MCF 10A (cell line): Measurements from ENCODE around the gene BRD1. TPM values are rescaled to one million over a fixed set of nuclear protein-coding genes. Genes with fewer than 3 reads are reported as not detected.

Experiments used
- BruUV-seq: library from RNA; stranded (reverse); fragments of 400-500 nt; replicated peaks from 2 replicates; lab custom pipeline; 2021; lab: Mats Ljungman, UMichigan
- CTCF ChIA-PET: fragments of 300-600 bp; sonication (Branson Sonifier 250); formaldehyde crosslinking; extraction: SDS; loops from one replicate; lab custom pipeline; 2021; ENCODE audit warnings: antibody characterized with exemption, inconsistent platforms; lab: Yijun Ruan, JAX
- POLR2A ChIA-PET: fragments of 300-600, 350-650 bp; sonication (Branson Sonifier 250); formaldehyde crosslinking; extraction: SDS; loops from one replicate; lab custom pipeline; 2020; ENCODE audit warnings: antibody characterized with exemption, inconsistent platforms; lab: Yijun Ruan, JAX
- DNase-seq: peaks from one replicate; pipeline ENCODE4 v3.0.0-alpha.2; 2018; ENCODE audit not compliant: unreplicated experiment
- H3K27ac Mint-ChIP-seq: one replicate; pipeline ENCODE4 v1.8.0; 2022; ENCODE audit warnings: mild to moderate bottlenecking, low read depth, mixed read lengths; ENCODE audit not compliant: unreplicated experiment
- H3K27me3 Mint-ChIP-seq: one replicate; pipeline ENCODE4 v1.8.0; 2022; ENCODE audit warnings: mixed read lengths; ENCODE audit not compliant: insufficient read depth, unreplicated experiment
- H3K36me3 Mint-ChIP-seq: one replicate; pipeline ENCODE4 v1.8.0; 2022; ENCODE audit warnings: mild to moderate bottlenecking, moderate library complexity, mixed read lengths; ENCODE audit not compliant: insufficient read depth, unreplicated experiment
- H3K4me1 Mint-ChIP-seq: one replicate; pipeline ENCODE4 v1.8.0; 2022; ENCODE audit warnings: mixed read lengths; ENCODE audit not compliant: insufficient read depth, unreplicated experiment
- H3K4me3 Mint-ChIP-seq: one replicate; pipeline ENCODE4 v1.8.0; 2022; ENCODE audit warnings: mild to moderate bottlenecking, moderate library complexity, mixed read lengths; ENCODE audit not compliant: unreplicated experiment
- H3K9me3 Mint-ChIP-seq: one replicate; pipeline ENCODE4 v1.8.0; 2022; ENCODE audit warnings: mixed read lengths; ENCODE audit not compliant: unreplicated experiment
- intact Hi-C: fragments of 100-400 bp; cut with micrococcal nuclease; formaldehyde crosslinking; loops from 2 replicates; pipeline ENCODE4 v1.14.1; 2022
- total RNA-seq: library from RNA; stranded (reverse); gene quantifications from 2 replicates; pipeline ENCODE4 v1.2.3, GENCODE V29; 2022
- TF ChIP-seq, protein P1 (sequence below): fragments of 200-600 bp; IDR thresholded peaks from one replicate; pipeline ENCODE4 v1.8.0; 2022; ENCODE audit warnings: antibody characterized with exemption, mild to moderate bottlenecking; ENCODE audit not compliant: unreplicated experiment

BRD1 gene
- total RNA-seq, 1 experiment from 2014 or later = 48.1 TPM

DNA sequence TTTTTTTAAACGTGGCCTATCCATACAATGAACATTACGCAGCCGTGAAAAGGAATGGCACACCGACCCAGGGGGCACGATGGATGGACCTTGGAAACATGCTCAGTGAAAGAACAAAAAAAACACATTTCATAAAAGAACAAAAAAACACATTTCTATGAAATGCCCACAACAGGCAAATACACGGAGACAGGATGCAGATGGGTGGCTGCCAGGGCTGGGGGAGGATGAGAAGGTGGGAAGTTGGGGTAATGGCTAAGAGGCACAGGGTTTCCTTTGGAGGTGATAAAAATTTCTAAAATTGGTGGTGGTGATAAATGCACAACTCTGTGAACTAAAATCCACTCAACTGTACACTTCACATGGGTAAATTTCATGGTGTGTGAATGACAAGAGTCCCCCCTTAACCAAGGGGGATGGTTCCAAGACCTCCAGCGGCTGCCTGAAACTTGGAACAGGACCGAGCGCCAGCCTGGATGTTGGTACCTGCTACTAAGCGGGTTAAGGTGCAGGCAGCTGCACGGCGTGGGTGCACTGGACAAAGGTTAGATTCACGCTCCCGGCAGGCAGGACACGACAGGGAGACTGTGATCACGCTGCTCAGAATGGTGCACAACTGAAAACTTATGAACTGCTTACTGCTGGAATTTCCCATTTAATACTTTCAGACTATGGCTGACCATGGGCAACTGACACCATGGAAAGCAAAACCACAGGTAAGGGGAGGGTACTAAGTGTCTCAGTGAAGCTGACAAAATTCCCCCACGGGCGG is 16.5 kb downstream of the BRD1 start:
- Mint-ChIP-seq H3K27ac (no peak overlapping the region), H3K36me3 (peaks cover 66% of the 10 kb centered on the region), H3K4me1 (peaks cover 13% of the 10 kb centered on the region), H3K4me3 (no peak overlapping the region), H3K27me3 (no peaks in the 10 kb centered on the region), H3K9me3 (no peaks in the 10 kb centered on the region)
- intact Hi-C loops = no loop called here
- no peak for DNase-seq
- POLR2A ChIA-PET = no interaction called here
- no TSS peak for BruUV-seq
- TF ChIP-seq, protein P1, sequence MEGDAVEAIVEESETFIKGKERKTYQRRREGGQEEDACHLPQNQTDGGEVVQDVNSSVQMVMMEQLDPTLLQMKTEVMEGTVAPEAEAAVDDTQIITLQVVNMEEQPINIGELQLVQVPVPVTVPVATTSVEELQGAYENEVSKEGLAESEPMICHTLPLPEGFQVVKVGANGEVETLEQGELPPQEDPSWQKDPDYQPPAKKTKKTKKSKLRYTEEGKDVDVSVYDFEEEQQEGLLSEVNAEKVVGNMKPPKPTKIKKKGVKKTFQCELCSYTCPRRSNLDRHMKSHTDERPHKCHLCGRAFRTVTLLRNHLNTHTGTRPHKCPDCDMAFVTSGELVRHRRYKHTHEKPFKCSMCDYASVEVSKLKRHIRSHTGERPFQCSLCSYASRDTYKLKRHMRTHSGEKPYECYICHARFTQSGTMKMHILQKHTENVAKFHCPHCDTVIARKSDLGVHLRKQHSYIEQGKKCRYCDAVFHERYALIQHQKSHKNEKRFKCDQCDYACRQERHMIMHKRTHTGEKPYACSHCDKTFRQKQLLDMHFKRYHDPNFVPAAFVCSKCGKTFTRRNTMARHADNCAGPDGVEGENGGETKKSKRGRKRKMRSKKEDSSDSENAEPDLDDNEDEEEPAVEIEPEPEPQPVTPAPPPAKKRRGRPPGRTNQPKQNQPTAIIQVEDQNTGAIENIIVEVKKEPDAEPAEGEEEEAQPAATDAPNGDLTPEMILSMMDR = no peak
- CTCF ChIA-PET = interaction anchor here (0.8 to 1.2 kb wide), 2 partner anchors 45 to 219 kb away, joined by 3 to 5 read pairs; no protein-coding TSS in a partner anchor

DNA sequence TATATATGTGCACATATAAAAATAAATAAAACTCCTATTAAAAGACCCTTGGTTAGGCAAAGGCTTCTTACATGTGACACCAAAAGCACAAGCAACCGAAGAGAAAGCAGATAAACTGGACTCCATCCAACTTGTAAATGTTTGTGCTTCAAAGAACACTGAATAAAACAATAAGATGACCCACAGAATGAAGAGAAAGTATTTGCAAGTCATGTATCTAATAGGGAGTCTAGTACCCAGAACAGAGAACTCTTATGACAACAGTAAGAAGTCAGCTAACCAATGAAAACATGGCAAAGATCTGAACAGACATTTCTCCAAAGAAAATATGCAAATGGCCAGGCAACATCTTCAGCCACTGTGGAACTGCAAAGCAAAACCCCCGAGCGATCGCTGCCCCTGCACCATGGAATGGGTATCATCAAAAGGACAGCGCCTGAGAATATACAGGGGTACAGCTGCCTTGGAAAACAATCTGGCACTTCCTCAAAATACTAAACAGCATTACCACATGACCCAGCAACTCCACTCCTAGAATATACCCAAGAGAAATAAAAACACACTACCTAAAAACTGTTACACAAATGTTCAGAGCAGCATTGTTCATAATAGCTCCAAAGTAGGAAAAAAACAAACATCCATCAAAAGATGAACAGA is 17.2 kb downstream of the BRD1 start:
- H3K27ac Mint-ChIP-seq = peak overlapping the region; percentile 3
- H3K27me3 Mint-ChIP-seq = no peaks in the 10 kb centered on the region
- H3K4me1 Mint-ChIP-seq = peaks cover 13% of the 10 kb centered on the region
- H3K9me3 Mint-ChIP-seq = no peaks in the 10 kb centered on the region
- no TSS peak for BruUV-seq
- ChIA-PET CTCF (interaction anchor here (1.2 kb wide), 1 partner anchor 220 kb away, joined by 5 read pairs; no protein-coding TSS in a partner anchor), POLR2A (no interaction called here)
- no peak overlapping the region for H3K4me3 Mint-ChIP-seq
- no peak for DNase-seq
- TF ChIP-seq, protein P1 = no peak
- intact Hi-C loops = no loop called here
- H3K36me3 Mint-ChIP-seq = peaks cover 64% of the 10 kb centered on the region

DNA sequence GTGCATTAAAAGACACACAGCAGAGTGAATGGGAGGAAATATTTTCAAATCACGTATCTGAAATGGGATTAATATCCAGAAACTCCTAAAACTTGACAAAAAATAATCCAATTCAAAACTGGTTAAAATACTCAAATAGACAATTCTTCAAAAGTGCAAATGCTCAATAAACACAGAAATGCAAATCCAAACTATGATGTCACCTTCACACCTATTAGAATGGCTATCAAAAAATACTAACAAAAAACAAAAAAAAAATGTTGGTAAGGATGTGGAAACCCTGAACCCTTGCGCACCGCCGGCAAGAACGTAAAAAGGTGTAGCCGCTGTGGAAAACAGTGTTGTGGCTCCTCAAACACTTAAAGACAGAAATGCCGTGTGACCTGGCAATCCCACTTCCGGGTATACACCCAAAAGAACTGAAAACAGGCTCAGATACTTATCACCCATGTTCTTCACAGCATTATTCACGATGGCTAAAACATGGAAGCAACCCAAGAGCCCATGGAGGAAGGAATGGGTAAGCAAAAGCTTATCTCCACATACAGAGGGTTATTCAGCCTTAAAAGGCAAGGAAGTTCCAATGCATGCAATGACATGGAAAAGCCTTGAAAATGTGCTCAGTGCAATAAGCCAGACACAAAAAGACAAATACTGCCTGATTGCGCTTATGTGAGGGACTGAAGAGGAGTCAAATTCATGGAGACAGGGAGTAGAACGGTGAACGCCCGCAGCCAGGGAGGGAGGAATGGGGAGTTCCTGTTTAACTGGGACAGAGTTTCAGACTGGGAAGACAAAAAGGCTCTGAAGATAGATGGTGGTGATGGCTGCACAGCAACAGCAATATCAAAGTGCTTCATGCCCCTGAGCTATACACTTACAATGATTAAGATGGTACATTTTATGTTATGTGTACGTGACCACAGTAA is 19.6 kb downstream of the BRD1 start:
- Mint-ChIP-seq H3K36me3 (peaks cover 55% of the 10 kb centered on the region), H3K9me3 (no peaks in the 10 kb centered on the region), H3K4me1 (peaks cover 13% of the 10 kb centered on the region), H3K27me3 (no peaks in the 10 kb centered on the region), H3K27ac (no peak overlapping the region), H3K4me3 (no peak overlapping the region)
- intact Hi-C loops = no loop called here
- BruUV-seq = no TSS peak
- TF ChIP-seq, protein P1 = no peak
- POLR2A ChIA-PET = no interaction called here
- DNase-seq = no peak
- CTCF ChIA-PET = no interaction called here
